ENCODE measurements around the gene BTNL9.

Gene BTNL9

DNA sequence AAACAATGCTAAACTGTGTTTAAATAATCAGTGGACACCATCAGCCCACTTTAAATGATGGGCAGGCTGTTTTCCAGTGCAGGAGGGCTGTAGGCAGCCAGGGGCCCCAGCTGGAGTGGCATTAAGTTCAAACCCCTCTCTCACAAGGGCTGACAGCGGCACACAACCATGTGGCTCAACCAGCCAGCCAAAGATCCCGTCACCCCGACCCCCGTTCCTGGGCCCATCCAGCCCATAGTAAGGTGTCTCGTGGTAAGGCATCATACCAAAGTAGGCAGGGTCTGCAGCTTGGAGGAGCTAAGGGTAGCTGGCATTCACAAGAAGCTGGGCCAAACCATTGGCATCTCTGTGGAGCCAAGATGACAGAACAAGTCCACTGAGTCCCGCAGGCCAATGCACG, 24.9 kb downstream of the BTNL9 start:
- Histone ChIP-seq H3K4ac (ENCODE audit: low read depth in 1 of 2, low read length in 2 of 2) (no peak overlapping the region), H2AK5ac (ENCODE audit: low read length, severe bottlenecking) (no peak overlapping the region), H3K79me1 (replicated peaks; ENCODE audit: low read length, poor library complexity, severe bottlenecking) (no peaks in the 10 kb centered on the region), H3K36me3 (ENCODE audit: control insufficient read depth in 1 of 2, insufficient read depth in 2 of 2, low read depth in 1 of 2, low read length in 2 of 2) (no peaks in the 10 kb centered on the region), H3K4me1 (ENCODE audit: control insufficient read depth, insufficient read depth, low read depth, low read length) (no peaks in the 10 kb centered on the region), H3K23ac (ENCODE audit: low read length in 2 of 2) (no peak overlapping the region), H2BK15ac (ENCODE audit: low read depth, poor library complexity, severe bottlenecking) (no peak overlapping the region), H3K4me3 (ENCODE audit: insufficient read depth in 1 of 2, low read depth in 1 of 2, low read length in 2 of 2) (no peak overlapping the region), H2BK5ac (ENCODE audit: low read depth, low read length, poor library complexity, severe bottlenecking) (no peak overlapping the region), H4K8ac (ENCODE audit: low read length) (no peak overlapping the region), H3K9ac (ENCODE audit: low read length) (no peak overlapping the region), H2BK12ac (ENCODE audit: low read length in 2 of 2) (no peak overlapping the region), H2AFZ (ENCODE audit: low read depth, low read length) (no peak overlapping the region), H3K14ac (ENCODE audit: low read length in 2 of 2) (no peak overlapping the region), H3K9me3 (ENCODE audit: control insufficient read depth, low read length) (no peaks in the 10 kb centered on the region), H3K27me3 (ENCODE audit: control insufficient read depth in 1 of 2, insufficient read depth in 1 of 2, low read length in 2 of 2) (peaks cover 3 to 56% of the 10 kb centered on the region in 2 experiments), H3K27ac (ENCODE audit: low read length, poor library complexity, severe bottlenecking) (no peak overlapping the region), H3K18ac (ENCODE audit: low read depth in 1 of 2, low read length in 2 of 2) (no peak overlapping the region), H4K91ac (ENCODE audit: low read length) (no peak overlapping the region), H3K4me2 (ENCODE audit: low read length, poor library complexity, severe bottlenecking) (no peak overlapping the region), H2BK120ac (ENCODE audit: low read depth, low read length) (no peak overlapping the region)
- WGBS = 84% methylated on average over 7 of the region's 7 CpGs
- no peak for DNase-seq

DNA sequence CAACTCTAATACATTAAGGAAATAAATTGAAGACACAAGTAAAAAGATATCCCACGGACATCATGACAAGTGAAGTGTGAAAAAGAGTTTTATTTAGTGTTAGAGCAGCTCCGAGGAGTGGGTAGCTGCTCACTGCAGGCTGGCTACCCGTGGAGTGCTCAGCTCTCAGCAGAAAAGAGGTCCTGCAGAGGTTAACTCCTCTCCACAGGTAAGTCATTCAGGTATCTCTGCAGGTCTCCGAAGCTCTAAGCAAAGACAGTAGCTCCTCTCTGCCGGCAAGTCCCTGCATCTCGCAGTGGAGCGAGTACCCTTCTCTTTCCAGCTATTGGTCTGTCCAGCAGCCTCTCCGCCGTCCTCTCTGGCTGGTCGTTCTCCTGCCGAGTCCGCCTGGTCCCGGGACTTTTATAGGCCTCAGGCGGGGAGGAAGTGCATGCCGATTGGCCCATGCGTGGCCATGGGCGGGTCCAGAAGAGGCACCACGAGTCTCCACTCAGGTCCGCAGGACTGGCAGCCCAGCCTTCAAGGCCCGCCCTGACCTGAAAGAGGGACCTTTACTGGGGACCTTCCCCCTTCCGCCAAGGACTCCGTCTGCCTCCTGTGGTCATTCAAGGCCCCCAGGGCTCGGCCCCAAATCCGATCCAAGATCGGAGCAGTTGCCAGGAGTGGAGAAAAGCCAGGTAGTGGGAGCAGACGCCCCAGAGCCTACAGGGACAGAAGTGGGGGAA, 29.9 kb downstream of the BTNL9 start:
- H2BK120ac ChIP-seq (ENCODE audit: low read depth, low read length) = no peak overlapping the region
- H3K18ac ChIP-seq (ENCODE audit: low read depth in 1 of 2, low read length in 2 of 2) = no peak overlapping the region
- no peaks in the 10 kb centered on the region for H3K4me1 ChIP-seq (ENCODE audit: control insufficient read depth, insufficient read depth, low read depth, low read length)
- no peak overlapping the region for H4K8ac ChIP-seq (ENCODE audit: low read length)
- H3K9me3 ChIP-seq (ENCODE audit: control insufficient read depth, low read length) = no peaks in the 10 kb centered on the region
- H3K79me1 ChIP-seq (replicated peaks; ENCODE audit: low read length, poor library complexity, severe bottlenecking) = no peaks in the 10 kb centered on the region
- H2AFZ ChIP-seq (ENCODE audit: low read depth, low read length) = no peak overlapping the region
- no peak overlapping the region for H3K27ac ChIP-seq (ENCODE audit: low read length, poor library complexity, severe bottlenecking)
- no peaks in the 10 kb centered on the region for H3K36me3 ChIP-seq (ENCODE audit: control insufficient read depth in 1 of 2, insufficient read depth in 2 of 2, low read depth in 1 of 2, low read length in 2 of 2)
- DNase-seq = no peak
- WGBS = 55% methylated on average over 25 of the region's 26 CpGs
- H2BK5ac ChIP-seq (ENCODE audit: low read depth, low read length, poor library complexity, severe bottlenecking) = no peak overlapping the region
- no peak overlapping the region for H2BK12ac ChIP-seq (ENCODE audit: low read length in 2 of 2)
- H3K4me3 ChIP-seq (ENCODE audit: insufficient read depth in 1 of 2, low read depth in 1 of 2, low read length in 2 of 2) = no peak overlapping the region
- H3K23ac ChIP-seq (ENCODE audit: low read length in 2 of 2) = no peak overlapping the region
- no peak overlapping the region for H3K4ac ChIP-seq (ENCODE audit: low read depth in 1 of 2, low read length in 2 of 2)
- H3K14ac ChIP-seq (ENCODE audit: low read length in 2 of 2) = no peak overlapping the region
- no peak overlapping the region for H2BK15ac ChIP-seq (ENCODE audit: low read depth, poor library complexity, severe bottlenecking)
- H3K9ac ChIP-seq (ENCODE audit: low read length) = no peak overlapping the region
- H3K4me2 ChIP-seq (ENCODE audit: low read length, poor library complexity, severe bottlenecking) = no peak overlapping the region
- no peak overlapping the region for H2AK5ac ChIP-seq (ENCODE audit: low read length, severe bottlenecking)
- peaks cover 0 to 38% of the 10 kb centered on the region in 2 experiments for H3K27me3 ChIP-seq (ENCODE audit: control insufficient read depth in 1 of 2, insufficient read depth in 1 of 2, low read length in 2 of 2)
- H4K91ac ChIP-seq (ENCODE audit: low read length) = no peak overlapping the region

DNA sequence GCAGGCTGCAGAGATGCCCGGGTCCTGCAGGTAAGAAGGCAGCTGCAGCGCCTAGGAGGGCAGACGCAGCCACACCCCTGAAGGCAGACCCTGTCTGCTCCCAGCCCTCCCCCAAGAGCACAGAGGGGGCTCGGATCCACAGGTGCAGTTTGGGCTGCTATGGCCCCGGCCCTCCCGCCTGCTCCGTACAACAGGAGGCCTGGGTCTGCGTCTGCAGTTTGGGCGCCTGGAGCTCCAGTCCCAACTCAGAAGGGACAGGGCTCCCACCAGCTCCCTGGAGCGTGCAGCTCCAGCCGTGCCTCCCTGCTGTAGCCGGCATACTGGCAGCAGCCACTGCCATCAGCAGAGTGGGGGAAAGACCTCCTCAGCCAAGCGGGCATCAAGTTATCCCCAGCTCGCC, 30.5 kb downstream of the BTNL9 start:
- no peak overlapping the region for H3K4ac ChIP-seq (ENCODE audit: low read depth in 1 of 2, low read length in 2 of 2)
- H4K8ac ChIP-seq (ENCODE audit: low read length) = no peak overlapping the region
- no peaks in the 10 kb centered on the region for H3K4me1 ChIP-seq (ENCODE audit: control insufficient read depth, insufficient read depth, low read depth, low read length)
- WGBS = 76% methylated on average over 14 of the region's 14 CpGs
- no peak overlapping the region for H2AK5ac ChIP-seq (ENCODE audit: low read length, severe bottlenecking)
- H3K4me3 ChIP-seq (ENCODE audit: insufficient read depth in 1 of 2, low read depth in 1 of 2, low read length in 2 of 2) = peak overlapping the region in 1 of 2 experiments; percentile 1
- no peak overlapping the region for H3K18ac ChIP-seq (ENCODE audit: low read depth in 1 of 2, low read length in 2 of 2)
- H3K9me3 ChIP-seq (ENCODE audit: control insufficient read depth, low read length) = no peaks in the 10 kb centered on the region
- H3K27ac ChIP-seq (ENCODE audit: low read length, poor library complexity, severe bottlenecking) = no peak overlapping the region
- H3K14ac ChIP-seq (ENCODE audit: low read length in 2 of 2) = no peak overlapping the region
- no peak overlapping the region for H4K91ac ChIP-seq (ENCODE audit: low read length)
- H3K4me2 ChIP-seq (ENCODE audit: low read length, poor library complexity, severe bottlenecking) = no peak overlapping the region
- no peak overlapping the region for H3K9ac ChIP-seq (ENCODE audit: low read length)
- no peaks in the 10 kb centered on the region for H3K36me3 ChIP-seq (ENCODE audit: control insufficient read depth in 1 of 2, insufficient read depth in 2 of 2, low read depth in 1 of 2, low read length in 2 of 2)
- no peak overlapping the region for H2AFZ ChIP-seq (ENCODE audit: low read depth, low read length)
- H3K27me3 ChIP-seq (ENCODE audit: control insufficient read depth in 1 of 2, insufficient read depth in 1 of 2, low read length in 2 of 2) = peaks cover 0 to 33% of the 10 kb centered on the region in 2 experiments
- DNase-seq = no peak
- no peak overlapping the region for H3K23ac ChIP-seq (ENCODE audit: low read length in 2 of 2)
- no peak overlapping the region for H2BK5ac ChIP-seq (ENCODE audit: low read depth, low read length, poor library complexity, severe bottlenecking)
- H2BK12ac ChIP-seq (ENCODE audit: low read length in 2 of 2) = no peak overlapping the region
- no peak overlapping the region for H2BK120ac ChIP-seq (ENCODE audit: low read depth, low read length)
- no peak overlapping the region for H2BK15ac ChIP-seq (ENCODE audit: low read depth, poor library complexity, severe bottlenecking)
- no peaks in the 10 kb centered on the region for H3K79me1 ChIP-seq (replicated peaks; ENCODE audit: low read length, poor library complexity, severe bottlenecking)

DNA sequence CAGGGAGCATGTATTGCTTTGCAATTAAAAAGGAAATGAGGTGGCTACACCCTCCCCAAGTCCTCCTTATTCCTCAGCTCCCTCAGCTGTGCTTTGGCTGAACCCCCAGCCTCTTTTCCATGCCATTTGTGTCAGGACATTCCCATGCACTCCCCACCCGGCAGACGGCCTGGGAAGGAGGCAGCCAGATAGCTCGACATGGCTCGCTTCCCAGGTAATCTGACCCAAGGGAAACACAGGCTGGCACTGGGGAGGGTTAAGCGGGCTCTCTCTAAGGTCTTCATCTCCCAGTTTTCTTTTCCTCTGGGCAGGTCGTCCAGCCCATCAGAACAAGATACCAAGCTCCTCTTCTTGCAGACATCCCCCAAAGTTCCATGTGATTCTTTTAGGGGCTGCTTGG, 31.2 kb downstream of the BTNL9 start:
- no peak for DNase-seq
- no peak overlapping the region for H3K4ac ChIP-seq (ENCODE audit: low read depth in 1 of 2, low read length in 2 of 2)
- no peak overlapping the region for H3K27ac ChIP-seq (ENCODE audit: low read length, poor library complexity, severe bottlenecking)
- H3K18ac ChIP-seq (ENCODE audit: low read depth in 1 of 2, low read length in 2 of 2) = no peak overlapping the region
- no peak overlapping the region for H2AFZ ChIP-seq (ENCODE audit: low read depth, low read length)
- no peak overlapping the region for H2BK120ac ChIP-seq (ENCODE audit: low read depth, low read length)
- no peak overlapping the region for H3K4me3 ChIP-seq (ENCODE audit: insufficient read depth in 1 of 2, low read depth in 1 of 2, low read length in 2 of 2)
- no peak overlapping the region for H2BK15ac ChIP-seq (ENCODE audit: low read depth, poor library complexity, severe bottlenecking)
- H2AK5ac ChIP-seq (ENCODE audit: low read length, severe bottlenecking) = no peak overlapping the region
- H3K23ac ChIP-seq (ENCODE audit: low read length in 2 of 2) = no peak overlapping the region
- H2BK12ac ChIP-seq (ENCODE audit: low read length in 2 of 2) = no peak overlapping the region
- H4K91ac ChIP-seq (ENCODE audit: low read length) = no peak overlapping the region
- H3K9me3 ChIP-seq (ENCODE audit: control insufficient read depth, low read length) = no peaks in the 10 kb centered on the region
- no peak overlapping the region for H3K4me2 ChIP-seq (ENCODE audit: low read length, poor library complexity, severe bottlenecking)
- no peaks in the 10 kb centered on the region for H3K79me1 ChIP-seq (replicated peaks; ENCODE audit: low read length, poor library complexity, severe bottlenecking)
- no peaks in the 10 kb centered on the region for H3K4me1 ChIP-seq (ENCODE audit: control insufficient read depth, insufficient read depth, low read depth, low read length)
- no peak overlapping the region for H3K9ac ChIP-seq (ENCODE audit: low read length)
- no peak overlapping the region for H4K8ac ChIP-seq (ENCODE audit: low read length)
- peaks cover 0 to 33% of the 10 kb centered on the region in 2 experiments for H3K27me3 ChIP-seq (ENCODE audit: control insufficient read depth in 1 of 2, insufficient read depth in 1 of 2, low read length in 2 of 2)
- WGBS = 57% methylated on average over 5 of the region's 6 CpGs
- no peak overlapping the region for H3K14ac ChIP-seq (ENCODE audit: low read length in 2 of 2)
- no peak overlapping the region for H2BK5ac ChIP-seq (ENCODE audit: low read depth, low read length, poor library complexity, severe bottlenecking)
- no peaks in the 10 kb centered on the region for H3K36me3 ChIP-seq (ENCODE audit: control insufficient read depth in 1 of 2, insufficient read depth in 2 of 2, low read depth in 1 of 2, low read length in 2 of 2)
